Mesothelial cell of epicardium (in vitro differentiated cells): Measurements from ENCODE around the gene HNRNPAB. TPM values are rescaled to one million over a fixed set of nuclear protein-coding genes. Genes with fewer than 3 reads are reported as not detected.

ENCODE experiments used
- DNase-seq, 2 experiments: peaks; one replicate each; pipeline ENCODE4 v3.0.0; 2021; ENCODE audit warnings: low spot score in 2 of 2; ENCODE audit not compliant: unreplicated experiment in 2 of 2
- H3K27ac Mint-ChIP-seq: 2 replicates; pipeline ENCODE4 v1.8.0; 2021; ENCODE audit warnings: mixed read lengths
- H3K27me3 Mint-ChIP-seq: 2 replicates; pipeline ENCODE4 v1.8.0; 2021; ENCODE audit warnings: low read depth, mixed read lengths
- H3K36me3 Mint-ChIP-seq: 2 replicates; pipeline ENCODE4 v1.8.0; 2021; ENCODE audit warnings: mixed read lengths
- H3K4me1 Mint-ChIP-seq: 2 replicates; pipeline ENCODE4 v1.8.0; 2021; ENCODE audit warnings: mixed read lengths
- H3K4me3 Mint-ChIP-seq: 2 replicates; pipeline ENCODE4 v1.8.0; 2021; ENCODE audit warnings: mild to moderate bottlenecking, moderate library complexity, mixed read lengths
- H3K9me3 Mint-ChIP-seq: 2 replicates; pipeline ENCODE4 v1.8.0; 2021; ENCODE audit warnings: mixed read lengths
- CTCF ChIP-seq: fragments of 200-600 bp; sonication (generic); IDR thresholded peaks from one replicate; pipeline ENCODE4 v1.5.0; 2021; ENCODE audit warnings: antibody characterized with exemption; ENCODE audit not compliant: unreplicated experiment
- total RNA-seq: library from RNA; stranded (reverse); gene quantifications from 3 replicates; pipeline ENCODE4 v1.2.1, GENCODE V29; 2021

HNRNPAB gene
- total RNA-seq, 1 donor from 2014 or later = 204 TPM

DNA sequence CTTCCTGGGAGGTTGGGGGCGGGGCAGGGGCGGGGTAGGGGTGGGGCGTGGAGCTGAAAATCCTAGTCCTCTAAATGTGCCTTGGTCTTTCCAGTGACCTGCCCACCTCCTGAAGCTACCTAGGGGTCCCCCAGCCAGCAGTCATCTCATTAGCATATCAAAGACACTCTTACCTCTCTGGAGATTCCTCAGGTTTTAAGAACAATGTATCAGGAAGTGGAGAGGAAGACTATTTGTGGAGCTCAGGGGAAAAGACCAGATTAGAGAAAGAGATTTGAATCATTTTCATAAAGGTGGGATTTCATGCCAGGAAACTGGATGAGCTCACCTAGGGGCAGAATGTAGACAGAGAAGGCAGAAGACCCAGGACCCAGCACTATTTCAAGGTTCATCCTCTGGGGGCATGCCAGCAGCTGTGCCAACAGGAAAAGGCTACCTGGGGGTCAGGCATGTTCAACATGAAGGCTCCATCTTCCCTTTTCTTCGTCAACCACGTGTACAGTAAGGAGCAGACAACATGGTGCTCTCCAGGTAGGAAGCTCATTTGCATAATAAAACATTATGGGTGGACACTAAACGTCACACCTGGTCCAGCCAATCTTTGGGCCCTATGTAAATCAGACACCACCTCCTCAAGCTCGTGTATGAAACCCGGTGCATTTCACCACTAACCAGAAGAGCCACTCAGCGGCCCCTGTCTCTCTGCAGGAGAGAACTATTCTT is 24.0 kb upstream of the HNRNPAB start:
- H3K27me3 Mint-ChIP-seq = peaks cover 4% of the 10 kb centered on the region
- H3K27ac Mint-ChIP-seq = no peak overlapping the region
- DNase-seq = no peak
- H3K36me3 Mint-ChIP-seq = no peaks in the 10 kb centered on the region
- no peak for TF ChIP-seq CTCF
- peaks cover 7% of the 10 kb centered on the region for H3K4me1 Mint-ChIP-seq
- peaks cover 4% of the 10 kb centered on the region for H3K9me3 Mint-ChIP-seq
- no peak overlapping the region for H3K4me3 Mint-ChIP-seq

GRCh38 chr5:178182158-178182876 is 22.0 kb upstream of the HNRNPAB start:
- DNase-seq = no peak
- H3K36me3 Mint-ChIP-seq = no peaks in the 10 kb centered on the region
- no peak overlapping the region for H3K27ac Mint-ChIP-seq
- H3K27me3 Mint-ChIP-seq = peaks cover 4% of the 10 kb centered on the region
- H3K4me3 Mint-ChIP-seq = no peak overlapping the region
- H3K4me1 Mint-ChIP-seq = peaks cover 7% of the 10 kb centered on the region
- TF ChIP-seq CTCF = no peak
- H3K9me3 Mint-ChIP-seq = peaks cover 4% of the 10 kb centered on the region

DNA sequence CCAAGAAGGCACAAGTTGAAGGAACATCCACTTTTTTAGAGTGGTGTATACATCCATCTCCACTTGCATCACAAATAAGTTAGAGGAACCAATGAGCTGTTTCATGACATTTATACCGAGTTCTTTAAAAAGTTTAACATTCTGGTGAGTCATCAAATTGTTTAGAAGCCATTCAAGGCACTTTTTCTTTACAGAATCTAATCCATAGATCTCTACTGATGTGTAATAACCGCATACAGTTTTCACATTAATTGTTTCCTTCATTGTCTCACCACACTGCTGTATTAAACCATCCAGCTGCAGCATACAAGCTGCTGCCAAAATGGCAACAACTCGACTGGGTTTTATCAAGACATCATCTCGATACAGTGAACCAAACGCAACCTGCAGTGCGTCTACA is 17.9 kb upstream of the HNRNPAB start:
- DNase-seq = no peak
- H3K36me3 Mint-ChIP-seq = no peaks in the 10 kb centered on the region
- peak overlapping the region; percentile 27 for H3K27ac Mint-ChIP-seq
- H3K4me1 Mint-ChIP-seq = peaks cover 7% of the 10 kb centered on the region
- no peak for TF ChIP-seq CTCF
- no peak overlapping the region for H3K4me3 Mint-ChIP-seq
- H3K27me3 Mint-ChIP-seq = no peaks in the 10 kb centered on the region
- no peaks in the 10 kb centered on the region for H3K9me3 Mint-ChIP-seq

DNA sequence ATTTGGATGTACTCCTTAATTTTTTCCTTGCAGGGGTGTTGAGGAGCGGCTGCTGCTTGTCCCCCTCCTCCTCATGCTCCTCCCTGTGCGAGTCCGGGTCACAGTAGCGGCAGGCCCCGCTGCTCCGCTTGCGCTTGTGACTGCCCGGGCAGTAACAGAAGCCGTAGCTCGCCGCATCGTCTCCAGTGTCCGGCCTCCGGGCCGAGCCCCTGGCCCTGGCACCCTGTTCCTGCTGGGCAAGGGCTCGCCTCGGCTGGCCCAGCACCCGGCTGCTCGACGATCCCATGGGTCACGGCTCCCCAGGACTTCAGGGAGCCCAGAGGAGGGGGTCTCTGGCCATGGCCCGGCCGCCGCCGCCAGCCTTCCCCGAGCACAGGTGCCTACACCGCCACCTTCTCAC is 17.3 kb upstream of the HNRNPAB start, which contains the start of gene GMCL2:
Gene GMCL2, minus strand, starts transcription at position 358 of the 400 bp plus-strand sequence. Its CDS starts 72 bp downstream, at position 286.
- no peak for TF ChIP-seq CTCF
- H3K4me1 Mint-ChIP-seq = peaks cover 6% of the 10 kb centered on the region
- H3K36me3 Mint-ChIP-seq = no peaks in the 10 kb centered on the region
- no peaks in the 10 kb centered on the region for H3K27me3 Mint-ChIP-seq
- H3K9me3 Mint-ChIP-seq = no peaks in the 10 kb centered on the region
- DNase-seq = no peak
- no peak within 1 kb of the TSS for H3K4me3 Mint-ChIP-seq
- H3K27ac Mint-ChIP-seq = peak within 1 kb of the TSS; percentile 27

DNA sequence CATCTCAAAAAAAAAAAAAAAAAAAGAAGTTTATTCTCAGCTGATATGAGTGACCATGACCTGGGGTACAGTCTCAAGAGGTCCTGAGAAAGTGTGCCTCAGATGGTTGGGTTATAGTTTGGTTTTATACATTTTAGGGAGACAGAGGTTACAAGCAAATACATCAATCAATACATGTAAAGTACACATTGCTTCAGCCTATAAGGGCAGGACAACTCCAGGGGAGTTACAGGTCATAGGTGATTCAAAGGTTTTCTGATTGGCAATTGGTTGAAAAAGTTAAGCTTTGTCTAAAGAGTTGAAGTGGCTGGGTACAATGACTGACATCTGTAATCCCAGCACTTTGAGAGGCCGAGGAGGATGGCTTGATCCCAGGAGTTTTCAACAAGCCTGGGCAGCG is 14.9 kb upstream of the HNRNPAB start:
- no peak overlapping the region for H3K4me3 Mint-ChIP-seq
- peaks cover 7% of the 10 kb centered on the region for H3K9me3 Mint-ChIP-seq
- no peaks in the 10 kb centered on the region for H3K4me1 Mint-ChIP-seq
- peaks cover 2% of the 10 kb centered on the region for H3K36me3 Mint-ChIP-seq
- no peak overlapping the region for H3K27ac Mint-ChIP-seq
- H3K27me3 Mint-ChIP-seq = peaks cover 7% of the 10 kb centered on the region
- DNase-seq = no peak
- no peak for TF ChIP-seq CTCF
